Measurements from ENCODE around the gene STXBP6. TPM values are rescaled to one million over a fixed set of nuclear protein-coding genes. Genes with fewer than 3 reads are reported as not detected.
A peak's percentile ranks its signal among the peaks of the same experiment; 100 is the strongest.

STXBP6 gene
- total and polyA plus RNA-seq, 12 donors = 12.2 to 49.0 (median 24.4) TPM

- DNase-seq = no peak
These were observed 190.4 kb downstream of the STXBP6 start for GRCh38 chr14:24859559-24859958.

DNA sequence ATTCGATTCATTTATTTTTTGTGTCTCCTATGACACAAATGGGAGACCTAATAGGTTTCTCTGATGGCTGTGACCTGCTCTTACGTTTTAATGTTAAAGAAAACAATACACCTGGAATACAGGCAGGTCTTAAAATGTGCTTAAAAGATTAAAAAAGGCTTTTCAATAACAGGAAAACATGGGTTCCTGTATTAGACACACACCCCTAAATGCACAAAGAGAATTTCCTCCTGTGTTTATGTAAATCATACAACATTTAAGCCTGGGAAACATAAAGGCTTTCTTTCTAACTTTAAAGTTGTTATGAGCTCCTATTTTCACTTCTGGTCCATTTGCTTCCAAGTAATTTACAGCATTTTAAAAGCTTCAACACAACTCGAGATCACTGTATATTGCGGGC is 191.3 kb downstream of the STXBP6 start:
- no peaks in the 10 kb centered on the region for H3K27me3 ChIP-seq
- peaks cover 0 to 30% (median 0%) of the 10 kb centered on the region in 9 donors for H3K36me3 ChIP-seq
- DNase-seq = no peak
- ATAC-seq = peak in 5 of 8 donors; percentile 54 to 78 (median 72)
- peak overlapping the region in 1 of 10 donors; percentile 21 for H3K4me3 ChIP-seq
- TF ChIP-seq CTCF (IDR thresholded peaks at IDR 0.05) = no peak
- intact Hi-C loops (cut with DNase I) = no loop called here
- H3K4me1 ChIP-seq = peaks cover 6 to 54% (median 31%) of the 10 kb centered on the region in 9 donors
- peak overlapping the region in 8 of 10 donors; percentile 23 to 80 (median 56) for H3K27ac ChIP-seq
- H3K9me3 ChIP-seq = no peaks in the 10 kb centered on the region
- 67 to 77% methylated on average over 4 of the region's 4 CpGs for WGBS, 2 donors

More at GRCh38 chr14:24859559-24859958, 190.4 kb downstream of the STXBP6 start:
- TF ChIP-seq CTCF (IDR thresholded peaks at IDR 0.05) = no peak
- Histone ChIP-seq H3K27ac (peak overlapping the region in 7 of 10 donors; percentile 28 to 80 (median 57)), H3K9me3 (no peaks in the 10 kb centered on the region), H3K36me3 (peaks cover 0 to 21% (median 0%) of the 10 kb centered on the region in 9 donors), H3K4me3 (no peak overlapping the region), H3K27me3 (no peaks in the 10 kb centered on the region), H3K4me1 (peaks cover 6 to 63% (median 31%) of the 10 kb centered on the region in 9 donors)
- peak in 3 of 8 donors; percentile 31 to 57 (median 55) for ATAC-seq
- intact Hi-C loops (cut with DNase I) = no loop called here
- 56 to 60% methylated on average over 5 of the region's 5 CpGs for WGBS, 2 donors

- DNase-seq (no peak), ATAC-seq (no peak)
- no peaks in the 10 kb centered on the region for H3K9me3 ChIP-seq
- H3K4me3 ChIP-seq = no peak overlapping the region
- no peaks in the 10 kb centered on the region for H3K27me3 ChIP-seq
- intact Hi-C loops (cut with DNase I) = no loop called here
- TF ChIP-seq CTCF (IDR thresholded peaks at IDR 0.05) = no peak
- peaks cover 6 to 50% (median 31%) of the 10 kb centered on the region in 9 donors for H3K4me1 ChIP-seq
- 91 to 93% methylated on average over 4 of the region's 4 CpGs for WGBS, 2 donors
- peaks cover 0 to 36% (median 0%) of the 10 kb centered on the region in 9 donors for H3K36me3 ChIP-seq
- H3K27ac ChIP-seq = peak overlapping the region in 7 of 10 donors; percentile 8 to 80 (median 57)
These were observed 191.9 kb downstream of the STXBP6 start for GRCh38 chr14:24858052-24858451.

DNA sequence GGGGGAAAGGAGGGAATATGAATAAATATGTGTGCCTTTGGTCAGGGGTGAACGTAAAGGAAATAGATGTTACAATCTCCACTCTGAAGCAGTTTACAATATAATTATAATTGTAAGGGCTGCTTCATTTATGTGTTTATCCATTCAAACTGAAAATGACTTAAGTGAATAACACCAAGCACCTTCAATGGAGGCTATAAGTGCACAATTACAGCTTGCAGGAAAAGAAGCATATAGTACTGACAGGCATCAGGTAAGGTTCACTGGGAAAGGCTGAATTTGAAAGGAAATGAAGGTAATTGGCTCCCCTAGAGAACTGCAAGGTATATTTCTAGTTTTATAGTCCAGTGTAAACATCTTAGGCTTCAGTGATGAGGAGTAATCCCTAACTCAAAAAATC is 192.7 kb downstream of the STXBP6 start:
- intact Hi-C loops (cut with DNase I) = no loop called here
- DNase-seq (no peak), ATAC-seq (no peak)
- peak overlapping the region in 1 of 10 donors; percentile 75 for H3K27ac ChIP-seq
- peaks cover 0 to 41% (median 0%) of the 10 kb centered on the region in 9 donors for H3K36me3 ChIP-seq
- peaks cover 6 to 48% (median 31%) of the 10 kb centered on the region in 9 donors for H3K4me1 ChIP-seq
- H3K27me3 ChIP-seq = no peaks in the 10 kb centered on the region
- H3K9me3 ChIP-seq = no peaks in the 10 kb centered on the region
- no peak overlapping the region for H3K4me3 ChIP-seq
- no peak for TF ChIP-seq CTCF (IDR thresholded peaks at IDR 0.05)
- WGBS, 2 donors = 93 to 94% methylated on average over 1 of the region's 1 CpG
